Putamen (tissue), 1 donor: ENCODE data around the gene CDT1.

Experiments used
- DNase-seq: peaks from one replicate; pipeline ENCODE4 v3.0.0-alpha.2; 2016; ENCODE audit warnings: low spot score

The CDT1 gene

GRCh38 chr16:88838566-88838965, 35.0 kb downstream of the CDT1 start:
- DNase-seq: no peak

- DNase-seq: no peak
Measured at GRCh38 chr16:88839026-88839529, 35.5 kb downstream of the CDT1 start.

DNA sequence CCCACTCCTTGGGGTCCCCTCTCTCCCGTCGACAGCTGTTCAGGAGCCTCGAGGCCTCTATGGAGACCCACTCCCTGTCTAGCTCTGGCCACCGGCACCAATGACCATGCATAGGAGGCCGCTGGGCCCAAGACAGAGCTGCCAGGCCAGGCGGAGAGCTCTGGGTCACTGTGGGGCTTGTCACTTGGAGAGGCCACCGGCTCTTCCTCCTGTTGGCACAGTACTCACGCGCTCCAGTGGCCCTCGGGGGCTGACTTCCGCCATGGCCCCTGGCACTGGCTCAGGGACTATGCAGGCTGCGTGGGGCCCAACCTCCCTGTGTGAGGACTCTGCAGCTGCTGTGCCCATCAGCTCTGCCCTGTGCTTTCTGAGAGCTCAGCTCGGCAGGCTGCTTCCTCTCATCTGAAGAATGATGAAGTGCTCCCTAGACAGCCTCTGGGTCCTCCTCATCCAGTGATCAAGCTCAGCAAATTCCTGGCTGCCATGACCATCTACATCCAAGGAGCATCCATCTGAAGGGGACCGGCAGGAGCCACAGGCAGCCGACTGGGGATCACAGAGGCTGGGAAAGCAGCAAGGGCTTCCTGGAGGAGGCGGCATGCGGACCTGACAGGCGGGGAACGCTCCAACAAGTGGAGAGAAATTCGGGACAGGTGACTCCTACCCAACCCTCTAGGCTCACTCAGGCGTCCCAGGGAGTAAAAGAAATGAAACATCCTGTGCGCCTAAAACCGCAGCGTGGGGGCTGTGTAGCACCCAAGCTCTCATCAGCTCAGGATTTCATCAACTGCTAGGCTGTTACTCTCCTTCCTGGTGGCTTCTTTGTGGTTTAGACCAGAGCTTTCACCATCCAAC, 36.4 kb downstream of the CDT1 start:
- peak; percentile 34 for DNase-seq

GRCh38 chr16:88840600-88841215, 37.1 kb downstream of the CDT1 start:
- no peak for DNase-seq

- no peak for DNase-seq
Measured at GRCh38 chr16:88841521-88842307, 38.1 kb downstream of the CDT1 start.

DNA sequence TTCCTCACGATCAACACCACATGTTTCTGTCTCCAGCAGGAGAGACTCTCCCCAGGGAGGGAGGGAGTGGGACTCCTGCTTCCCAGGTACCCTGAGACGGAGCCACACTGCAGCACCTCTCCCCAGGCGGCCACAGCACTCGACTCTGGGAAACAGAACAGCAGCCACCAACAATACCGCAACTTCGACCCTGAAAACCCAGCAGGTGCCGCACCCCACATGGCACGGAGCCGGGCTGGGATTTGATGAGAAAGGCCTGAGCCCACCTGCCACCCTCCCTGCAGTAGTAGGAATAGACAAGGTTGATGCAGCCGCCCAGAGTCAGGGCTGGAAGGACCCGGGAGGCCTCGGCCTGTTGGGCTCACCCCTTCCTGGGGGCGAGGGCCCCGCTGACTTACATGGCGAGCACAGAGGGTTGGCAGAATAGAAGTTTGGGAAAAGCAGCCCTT, 38.7 kb downstream of the CDT1 start:
- no peak for DNase-seq

DNA sequence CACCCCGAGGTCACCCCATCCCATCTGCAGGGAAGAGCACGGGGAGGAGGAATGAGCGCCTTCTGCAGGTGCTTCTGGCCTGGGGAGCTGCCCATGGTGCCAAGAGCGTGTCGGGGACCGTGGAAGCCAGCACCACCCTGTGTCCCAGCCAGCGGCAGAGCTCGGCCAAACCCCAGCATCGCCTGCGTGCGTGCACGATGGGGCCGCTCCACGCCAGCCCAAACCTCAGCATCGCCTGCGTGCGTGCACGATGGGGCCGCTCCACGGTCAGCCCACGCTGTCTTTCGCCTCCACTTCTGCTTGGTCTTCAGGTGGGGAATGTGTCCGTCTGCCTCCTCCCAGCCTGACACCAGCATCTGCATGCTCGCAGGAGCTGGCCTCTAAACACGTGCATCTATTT, 39.2 kb downstream of the CDT1 start:
- no peak for DNase-seq

DNA sequence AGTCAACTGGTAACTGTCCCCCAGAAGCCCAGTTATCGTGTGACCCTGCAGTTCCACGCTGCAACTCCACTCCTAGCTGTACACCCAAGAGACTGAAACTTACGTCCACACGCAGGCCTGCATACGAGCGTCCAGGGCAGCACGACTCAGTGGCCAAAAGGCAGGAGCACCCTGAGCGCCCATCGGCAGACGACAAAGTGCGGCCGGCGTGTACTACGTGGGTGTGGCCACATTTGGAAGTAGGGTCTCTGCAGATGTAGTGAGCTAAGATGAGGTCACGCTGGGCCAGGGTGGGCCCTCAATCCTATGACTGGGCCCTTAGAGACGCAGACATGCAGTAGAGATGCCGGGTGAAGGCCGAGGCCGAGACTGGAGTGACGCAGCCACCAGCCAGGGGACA, 39.7 kb downstream of the CDT1 start:
- no peak for DNase-seq

DNA sequence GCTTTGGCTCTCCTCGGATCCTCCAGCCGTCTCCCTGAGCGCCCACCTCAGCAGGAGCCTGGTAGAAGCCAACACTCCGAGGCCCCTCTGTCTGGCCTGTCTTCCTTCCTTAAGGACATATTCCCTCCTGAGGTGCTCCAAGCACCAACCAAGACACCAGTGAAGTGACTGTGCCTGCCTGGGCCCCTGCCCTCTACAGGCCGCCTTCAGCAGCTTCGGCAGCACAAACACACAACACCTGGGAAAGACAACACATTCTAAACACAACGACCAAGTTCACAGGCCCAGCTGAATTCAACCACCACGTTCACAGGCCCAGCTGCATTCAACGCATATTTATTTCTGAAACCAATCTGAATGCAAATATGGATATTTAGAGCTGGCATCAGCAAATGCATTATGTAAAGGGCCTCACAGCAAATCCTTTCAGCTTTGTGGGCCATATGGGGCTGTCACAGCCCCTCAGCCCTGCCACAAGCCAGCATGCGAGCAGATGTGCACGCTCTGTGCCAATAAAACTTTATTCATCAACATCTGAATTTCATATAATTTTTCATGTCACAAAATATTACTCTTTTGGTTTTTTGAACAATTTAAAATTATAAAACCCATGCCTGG, 40.9 kb downstream of the CDT1 start:
- DNase-seq: no peak

GRCh38 chr16:88846088-88846487, 42.5 kb downstream of the CDT1 start:
- DNase-seq: no peak

- no peak for DNase-seq
Measured at GRCh38 chr16:88847654-88848053, 44.1 kb downstream of the CDT1 start.

GRCh38 chr16:88848557-88848956, 45.0 kb downstream of the CDT1 start:
- no peak for DNase-seq

GRCh38 chr16:88850531-88851199, 47.1 kb downstream of the CDT1 start:
- DNase-seq: no peak

DNA sequence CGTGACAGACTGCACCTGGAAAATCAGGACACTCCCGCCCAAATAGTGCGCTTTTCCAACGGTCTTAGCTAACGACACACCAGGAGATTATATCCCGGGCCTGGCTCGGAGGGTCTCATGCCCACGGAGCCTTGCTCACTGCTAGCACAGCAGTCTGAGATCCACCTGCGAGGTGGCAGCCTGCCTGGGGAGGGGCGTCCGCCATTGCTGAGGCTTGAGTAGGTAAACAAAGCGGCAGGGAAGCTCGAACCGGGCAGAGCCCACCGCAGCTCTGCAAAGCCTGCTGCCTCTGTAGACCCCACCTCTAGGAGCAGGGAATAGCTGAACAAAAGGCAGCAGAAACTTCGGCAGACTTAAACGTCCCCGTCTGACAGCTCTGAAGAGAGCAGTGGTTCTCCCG, 48.0 kb downstream of the CDT1 start:
- no peak for DNase-seq

- DNase-seq: no peak
Measured at GRCh38 chr16:88853325-88853941, 49.8 kb downstream of the CDT1 start.

GRCh38 chr16:88854306-88855111, 50.9 kb downstream of the CDT1 start:
- DNase-seq: no peak

- DNase-seq: no peak
Measured at GRCh38 chr16:88855176-88855575, 51.6 kb downstream of the CDT1 start.

DNA sequence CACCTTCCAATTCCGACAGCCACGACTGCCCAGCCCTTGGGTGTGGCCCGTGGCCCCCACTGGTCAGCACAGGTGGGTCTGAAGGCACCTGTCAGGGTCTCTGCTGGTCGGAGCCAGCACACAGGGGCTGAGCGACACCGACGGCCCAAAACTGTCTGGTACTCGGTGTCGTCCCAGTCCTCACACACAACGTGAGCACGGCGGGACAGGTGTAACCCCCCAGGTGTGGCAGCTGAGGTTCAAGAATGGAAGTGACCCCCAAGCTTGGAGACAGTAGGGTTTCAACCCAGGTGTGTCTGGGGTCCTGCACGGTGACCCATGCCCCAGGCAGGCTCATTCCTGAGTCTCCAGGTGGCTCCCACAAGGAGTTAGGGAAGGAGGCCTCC, 52.1 kb downstream of the CDT1 start:
- DNase-seq: no peak

- no peak for DNase-seq
Measured at GRCh38 chr16:88856122-88856827, 52.7 kb downstream of the CDT1 start.
